Kidney (tissue), 14 donors: ENCODE measurements around the gene AOC1. TPM values are rescaled to one million over a fixed set of nuclear protein-coding genes. Genes with fewer than 3 reads are reported as not detected.

ENCODE experiments used
- DNase-seq, 5 donors: peaks; one replicate each; pipeline ENCODE4 v3.0.0-alpha.2; 2013 to 2020
- FAIRE-seq: peaks from 2 replicates; lab custom pipeline; 2012; peaks lifted over from hg19 to GRCh38; lab: Jason Lieb, UNC
- H3K27ac ChIP-seq, 2 donors: one replicate each; pipeline ENCODE4 v1.7.0; 2013; ENCODE audit warnings: low read depth in 2 of 2, low read length in 2 of 2, inconsistent platforms in 1 of 2
- H3K27me3 ChIP-seq: one replicate; pipeline ENCODE4 v1.7.1; 2013; ENCODE audit warnings: low read length, inconsistent platforms; ENCODE audit not compliant: control insufficient read depth, insufficient read depth
- H3K36me3 ChIP-seq, 3 donors: one replicate each; pipeline versions ENCODE4 v1.7.0 to v1.7.1; 2013; ENCODE audit warnings: low read length in 3 of 3, control low read depth in 1 of 3, inconsistent platforms in 1 of 3; ENCODE audit not compliant: insufficient read depth in 3 of 3, control insufficient read depth in 2 of 3
- H3K4me1 ChIP-seq, 3 donors: one replicate each; pipeline versions ENCODE4 v1.7.0 to v1.7.1; 2013; ENCODE audit warnings: low read length in 3 of 3, inconsistent platforms in 1 of 3, low read depth in 1 of 3; ENCODE audit not compliant: control insufficient read depth in 2 of 3, insufficient read depth in 2 of 3
- H3K4me3 ChIP-seq, 3 donors: one replicate each; pipeline versions ENCODE4 v1.7.0 to v1.8.1; 2013; ENCODE audit warnings: low read length in 3 of 3, control low read depth in 1 of 3, inconsistent platforms in 1 of 3
- H3K9ac ChIP-seq, 3 donors: one replicate each; pipeline versions ENCODE4 v1.7.0 to v1.7.1; 2013; ENCODE audit warnings: low read length in 3 of 3, control low read depth in 1 of 3, inconsistent platforms in 1 of 3
- H3K9me3 ChIP-seq, 3 donors: one replicate each; pipeline versions ENCODE4 v1.7.0 to v1.7.1; 2013; ENCODE audit warnings: low read length in 3 of 3, control low read depth in 1 of 3, inconsistent platforms in 1 of 3; ENCODE audit not compliant: control insufficient read depth in 2 of 3, insufficient read depth in 1 of 3
- intact Hi-C: fragments of 100-400 bp; cut with DNase I; formaldehyde crosslinking; loops from one replicate; pipeline ENCODE4 v1.11.1; 2022
- polyA plus RNA-seq: library from polyadenylated mRNA; stranded (reverse); fragments of 350-450 nt; fragmentation: Illumina TruSeq; extraction: RNeasy Lipid Tissue Mini Kit (QIAGEN cat#74804); gene quantifications from one replicate; pipeline ENCODE4 v1.2.3, GENCODE V29; 2014; ENCODE audit warnings: low read depth, low replicate concordance; ENCODE audit not compliant: insufficient read depth
- total RNA-seq: library from RNA; stranded (reverse); fragmentation: NEBNext Ultra II Directional; extraction: Animal tissue kit (Norgen Biotek cat#: 25700); gene quantifications from one replicate; pipeline ENCODE4 v1.2.1, GENCODE V29; 2021
- TF ChIP-seq, protein P1 (sequence below): IDR thresholded peaks from 3 replicates; pipeline ENCODE4 v1.5.1; 2012; ENCODE audit warnings: mild to moderate bottlenecking, moderate library complexity, borderline replicate concordance; ENCODE audit not compliant: insufficient read depth; ENCODE audit errors: extremely low read depth
- donor health status: control.
- donor health status: control.
- donor health status: control.
- donor health status: control.
- donor health status: control.
- donor health status: DM: yes; HTN: yes; CAD: no.
- donor health status: Normal renal cell carcinoma (clear cell type).

AOC1 gene
- total and polyA plus RNA-seq, 2 donors from 2014 or later, result 99.1 to 170 TPM

DNA sequence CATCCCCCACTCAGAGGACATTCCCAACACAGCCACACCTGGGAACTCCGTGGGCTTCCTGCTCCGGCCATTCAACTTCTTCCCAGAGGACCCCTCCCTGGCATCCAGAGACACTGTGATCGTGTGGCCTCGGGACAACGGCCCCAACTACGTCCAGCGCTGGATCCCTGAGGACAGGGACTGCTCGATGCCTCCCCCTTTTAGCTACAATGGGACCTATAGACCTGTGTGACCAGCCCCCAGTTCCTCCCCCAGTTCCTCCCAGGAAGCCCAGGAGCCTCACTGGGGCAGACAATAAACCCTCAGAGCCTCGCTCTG, 8.6 kb downstream of the AOC1 start:
- FAIRE-seq (no peak), DNase-seq (no peak)
- TF ChIP-seq, protein P1, sequence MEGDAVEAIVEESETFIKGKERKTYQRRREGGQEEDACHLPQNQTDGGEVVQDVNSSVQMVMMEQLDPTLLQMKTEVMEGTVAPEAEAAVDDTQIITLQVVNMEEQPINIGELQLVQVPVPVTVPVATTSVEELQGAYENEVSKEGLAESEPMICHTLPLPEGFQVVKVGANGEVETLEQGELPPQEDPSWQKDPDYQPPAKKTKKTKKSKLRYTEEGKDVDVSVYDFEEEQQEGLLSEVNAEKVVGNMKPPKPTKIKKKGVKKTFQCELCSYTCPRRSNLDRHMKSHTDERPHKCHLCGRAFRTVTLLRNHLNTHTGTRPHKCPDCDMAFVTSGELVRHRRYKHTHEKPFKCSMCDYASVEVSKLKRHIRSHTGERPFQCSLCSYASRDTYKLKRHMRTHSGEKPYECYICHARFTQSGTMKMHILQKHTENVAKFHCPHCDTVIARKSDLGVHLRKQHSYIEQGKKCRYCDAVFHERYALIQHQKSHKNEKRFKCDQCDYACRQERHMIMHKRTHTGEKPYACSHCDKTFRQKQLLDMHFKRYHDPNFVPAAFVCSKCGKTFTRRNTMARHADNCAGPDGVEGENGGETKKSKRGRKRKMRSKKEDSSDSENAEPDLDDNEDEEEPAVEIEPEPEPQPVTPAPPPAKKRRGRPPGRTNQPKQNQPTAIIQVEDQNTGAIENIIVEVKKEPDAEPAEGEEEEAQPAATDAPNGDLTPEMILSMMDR, result no peak
- H3K9ac ChIP-seq, result no peak overlapping the region
- H3K36me3 ChIP-seq, result no peaks in the 10 kb centered on the region
- H3K27ac ChIP-seq, result no peak overlapping the region
- no peak overlapping the region for H3K4me3 ChIP-seq
- no peaks in the 10 kb centered on the region for H3K9me3 ChIP-seq
- no peaks in the 10 kb centered on the region for H3K27me3 ChIP-seq
- H3K4me1 ChIP-seq, result no peaks in the 10 kb centered on the region
- intact Hi-C loops, result no loop called here

DNA sequence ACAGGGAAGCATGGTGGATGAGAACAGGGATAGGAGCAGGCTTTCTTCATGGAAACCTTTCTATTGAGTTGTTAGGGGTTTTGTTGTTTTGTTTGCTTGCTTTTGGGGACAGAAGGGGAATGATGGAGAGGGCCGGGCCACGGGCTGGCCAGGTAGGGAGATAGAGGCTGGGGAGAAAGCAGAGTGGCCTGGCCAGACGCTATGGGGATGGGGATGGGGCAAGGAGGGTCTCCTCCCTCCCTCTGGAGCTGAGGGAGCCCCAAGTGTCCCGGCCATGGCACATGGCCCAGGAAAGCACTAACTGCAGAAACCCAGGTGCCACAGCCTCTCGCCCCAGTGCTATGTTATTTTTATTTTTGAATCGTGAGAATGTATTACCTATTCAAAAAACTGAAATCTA, 10.0 kb downstream of the AOC1 start:
- H3K4me3 ChIP-seq, result no peak overlapping the region
- DNase-seq, result no peak
- H3K27me3 ChIP-seq, result no peaks in the 10 kb centered on the region
- no peak for FAIRE-seq
- intact Hi-C loops, result no loop called here
- TF ChIP-seq, protein P1, result no peak
- no peak overlapping the region for H3K27ac ChIP-seq
- no peaks in the 10 kb centered on the region for H3K36me3 ChIP-seq
- no peaks in the 10 kb centered on the region for H3K9me3 ChIP-seq
- no peak overlapping the region for H3K9ac ChIP-seq
- no peaks in the 10 kb centered on the region for H3K4me1 ChIP-seq

DNA sequence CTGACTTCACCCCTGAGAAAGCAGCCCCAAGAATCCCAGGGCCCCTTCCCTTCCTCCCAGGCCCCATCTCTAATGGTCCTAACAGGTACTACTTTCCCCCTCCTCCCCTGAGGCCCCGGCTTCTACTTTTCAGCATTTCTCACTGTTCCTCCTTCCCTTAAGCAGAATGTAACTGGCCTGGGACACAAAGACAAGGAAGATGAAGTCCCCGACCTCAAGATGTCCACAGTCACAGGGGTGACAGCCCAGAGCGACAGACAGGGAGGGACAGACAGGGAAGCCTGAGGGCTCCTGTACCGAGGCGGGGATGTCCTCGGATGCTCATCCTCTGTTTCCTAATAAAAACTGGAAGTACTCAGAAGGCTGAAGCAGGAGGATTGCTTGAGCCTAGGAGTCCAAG, 11.6 kb downstream of the AOC1 start:
- Histone ChIP-seq H3K9ac (no peak overlapping the region), H3K27ac (no peak overlapping the region), H3K9me3 (no peaks in the 10 kb centered on the region), H3K4me3 (no peak overlapping the region), H3K27me3 (no peaks in the 10 kb centered on the region), H3K36me3 (no peaks in the 10 kb centered on the region), H3K4me1 (no peaks in the 10 kb centered on the region)
- TF ChIP-seq, protein P1, result no peak
- DNase-seq, result no peak
- intact Hi-C loops, result no loop called here
- no peak for FAIRE-seq

DNA sequence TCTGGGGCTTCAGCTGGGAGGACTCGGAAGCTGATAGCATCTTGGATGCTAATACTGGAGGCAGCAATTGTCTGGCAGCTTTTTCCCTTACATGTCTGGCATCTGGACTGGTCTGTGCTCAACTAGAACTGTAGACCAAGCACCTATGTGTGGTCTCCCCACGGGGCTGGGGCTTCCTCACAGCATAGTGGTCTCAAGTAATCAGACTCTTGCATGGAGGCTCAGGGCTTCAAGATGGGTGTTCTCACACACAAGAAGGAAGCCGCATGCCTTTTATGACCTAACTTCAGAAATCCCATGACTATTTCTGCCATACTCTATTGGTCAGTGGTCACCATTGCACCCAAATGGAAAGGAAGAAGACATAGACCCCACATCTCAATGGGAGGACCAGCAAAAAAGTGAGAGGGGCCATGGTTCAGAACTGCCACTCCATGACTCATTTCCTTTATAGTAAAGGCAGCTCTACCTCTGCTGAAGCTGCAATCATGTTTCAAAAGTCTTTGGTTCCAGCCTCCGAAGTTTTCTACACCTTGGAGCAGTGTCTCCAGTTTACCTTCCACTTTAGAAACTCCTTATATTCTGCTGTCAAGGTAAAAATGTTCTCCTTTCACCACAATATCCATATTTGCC, 14.7 kb downstream of the AOC1 start:
- TF ChIP-seq, protein P1, result no peak
- Histone ChIP-seq H3K27ac (no peak overlapping the region), H3K27me3 (no peaks in the 10 kb centered on the region), H3K9me3 (no peaks in the 10 kb centered on the region), H3K4me3 (no peak overlapping the region), H3K4me1 (no peaks in the 10 kb centered on the region), H3K36me3 (no peaks in the 10 kb centered on the region), H3K9ac (no peak overlapping the region)
- FAIRE-seq, result no peak
- no peak for DNase-seq
- intact Hi-C loops, result no loop called here
